ENCODE measurements around the gene HEATR5A.
"Not testable (repeated sequence)": the region's sequence is repeated elsewhere in the genome, so short reads cannot be mapped to it uniquely, and the experiment has no call there.

HEATR5A gene

GRCh38 chr14:31331395-31331794, 89.0 kb downstream of the HEATR5A start:
- FAIRE-seq; DNase-seq (ENCODE audit: low spot score): not testable (repeated sequence)

- not testable (repeated sequence) for FAIRE-seq; DNase-seq (ENCODE audit: low spot score)
Observed at GRCh38 chr14:31329876-31330521, 90.4 kb downstream of the HEATR5A start.

GRCh38 chr14:31326111-31326510, 94.2 kb downstream of the HEATR5A start:
- FAIRE-seq (no peak), DNase-seq (ENCODE audit: low spot score) (no peak)

- FAIRE-seq: no peak
- DNase-seq (ENCODE audit: low spot score): no peak
Observed at GRCh38 chr14:31323419-31323818, 96.9 kb downstream of the HEATR5A start.

GRCh38 chr14:31320922-31321766, 99.2 kb downstream of the HEATR5A start:
- no peak for DNase-seq (ENCODE audit: low spot score)
- no peak for FAIRE-seq

- no peak for FAIRE-seq
Observed at GRCh38 chr14:31320216-31320615, 100.1 kb downstream of the HEATR5A start.

GRCh38 chr14:31319701-31320100, 100.6 kb downstream of the HEATR5A start:
- no peak for FAIRE-seq

More at GRCh38 chr14:31320216-31320615, 100.1 kb downstream of the HEATR5A start:
- no peak for DNase-seq (ENCODE audit: low spot score)

GRCh38 chr14:31312934-31313333, 107.4 kb downstream of the HEATR5A start:
- FAIRE-seq (no peak), DNase-seq (ENCODE audit: low spot score) (no peak)

More at GRCh38 chr14:31319701-31320100, 100.6 kb downstream of the HEATR5A start:
- DNase-seq (ENCODE audit: low spot score): no peak

GRCh38 chr14:31312370-31312769, 108.0 kb downstream of the HEATR5A start:
- not testable (repeated sequence) for DNase-seq (ENCODE audit: low spot score); FAIRE-seq

- FAIRE-seq: no peak
- DNase-seq (ENCODE audit: low spot score): no peak
Observed at GRCh38 chr14:31307618-31308017, 112.7 kb downstream of the HEATR5A start.

- no peak for FAIRE-seq
- DNase-seq (ENCODE audit: low spot score): no peak
Observed at GRCh38 chr14:31307198-31307597, 113.2 kb downstream of the HEATR5A start.

- DNase-seq (ENCODE audit: low spot score): no peak
- no peak for FAIRE-seq
Observed at GRCh38 chr14:31303654-31304053, 116.7 kb downstream of the HEATR5A start.

- DNase-seq (ENCODE audit: low spot score) (no peak), FAIRE-seq (no peak)
Observed at GRCh38 chr14:31300883-31301282, 119.5 kb downstream of the HEATR5A start.

GRCh38 chr14:31300296-31300695, 120.1 kb downstream of the HEATR5A start:
- FAIRE-seq: no peak
- no peak for DNase-seq (ENCODE audit: low spot score)

GRCh38 chr14:31297701-31298344, 122.5 kb downstream of the HEATR5A start:
- DNase-seq (ENCODE audit: low spot score) (no peak), FAIRE-seq (no peak)

- FAIRE-seq (no peak), DNase-seq (ENCODE audit: low spot score) (no peak)
Observed at GRCh38 chr14:31297112-31297511, 123.2 kb downstream of the HEATR5A start.

- DNase-seq (ENCODE audit: low spot score) (no peak), FAIRE-seq (no peak)
Observed at GRCh38 chr14:31294746-31295405, 125.5 kb downstream of the HEATR5A start.

GRCh38 chr14:31292937-31293616, 127.3 kb downstream of the HEATR5A start:
- DNase-seq (ENCODE audit: low spot score) (no peak), FAIRE-seq (no peak)

- no peak for FAIRE-seq
Observed at GRCh38 chr14:31291210-31291609, 129.1 kb downstream of the HEATR5A start.

GRCh38 chr14:31287294-31287972, 132.9 kb downstream of the HEATR5A start:
- no peak for DNase-seq (ENCODE audit: low spot score)
- no peak for FAIRE-seq

More at GRCh38 chr14:31291210-31291609, 129.1 kb downstream of the HEATR5A start:
- DNase-seq (ENCODE audit: low spot score): no peak
